K562 (cell line): Measurements from ENCODE around the gene DNAJC8. TPM values are rescaled to one million over a fixed set of nuclear protein-coding genes. Genes with fewer than 3 reads are reported as not detected.

Source experiments
- BRF2 ChIP-seq: IDR thresholded peaks from 3 replicates; pipeline ENCODE4 v1.6.1; 2011; ENCODE audit warnings: borderline replicate concordance, mild to moderate bottlenecking; ENCODE audit not compliant: insufficient read length, insufficient read depth
- DIDO1 ChIP-seq: fragments of 450-650 bp; IDR thresholded peaks from 2 replicates; pipeline ENCODE4 v1.6.1; 2016; ENCODE audit warnings: low read depth, missing biosample characterization, missing genetic modification characterization
- DLX4 ChIP-seq: fragments of 250-450 bp; sonication (Bioruptor Pico); IDR thresholded peaks from 2 replicates; pipeline ENCODE4 v1.6.1; 2021; ENCODE audit warnings: mild to moderate bottlenecking
- IFI16 ChIP-seq: fragments of 250-450 bp; sonication (Bioruptor Pico); IDR thresholded peaks from 2 replicates; pipeline ENCODE4 v2.1.2; 2022; ENCODE audit warnings: mild to moderate bottlenecking, inconsistent platforms
- IRF2 ChIP-seq: sonication (generic); formaldehyde crosslinking; IDR thresholded peaks from 2 replicates; pipeline ENCODE4 v1.8.1; 2022; ENCODE audit warnings: mild to moderate bottlenecking, missing genetic modification reagents
- JUN ChIP-seq, 2 experiments: sonication (generic) in 1 of 2; formaldehyde crosslinking in 1 of 2; IDR thresholded peaks; 2 replicates each; pipeline versions ENCODE4 v1.6.1 to v1.8.0; 2012 to 2022; ENCODE audit warnings: borderline replicate concordance in 2 of 2, mild to moderate bottlenecking in 2 of 2, improper control_type of control experiment in 1 of 2, low read depth in 1 of 2, low read length in 1 of 2, missing genetic modification reagents in 1 of 2
- KLF6 ChIP-seq: fragments of 250-450 bp; sonication (Bioruptor Pico); IDR thresholded peaks from 2 replicates; pipeline ENCODE4 v1.4.0; 2020; ENCODE audit warnings: mild to moderate bottlenecking, moderate library complexity, borderline replicate concordance
- MXD1 ChIP-seq: fragments of 250-450 bp; sonication (Bioruptor Pico); IDR thresholded peaks from 2 replicates; pipeline ENCODE4 v1.8.0; 2021; ENCODE audit warnings: borderline replicate concordance, mild to moderate bottlenecking, moderate library complexity; ENCODE audit not compliant: poor library complexity, severe bottlenecking
- MYNN ChIP-seq, 2 experiments: sonication (generic); formaldehyde crosslinking in 1 of 2; IDR thresholded peaks; 2 replicates each; pipeline versions ENCODE4 v1.5.0 to v1.6.1; 2016 to 2020; ENCODE audit warnings: antibody characterized with exemption in 1 of 2, missing genetic modification reagents in 1 of 2
- NFXL1 ChIP-seq: fragments of 450-650 bp; formaldehyde crosslinking; IDR thresholded peaks from 2 replicates; pipeline ENCODE4 v1.4.0; 2021; ENCODE audit warnings: mild to moderate bottlenecking
- NR3C1 ChIP-seq: sonication (generic); formaldehyde crosslinking; IDR thresholded peaks from 2 replicates; pipeline ENCODE4 v1.8.1; 2022; ENCODE audit warnings: missing genetic modification reagents
- SMARCA4 ChIP-seq: fragments of 450-650 bp; IDR thresholded peaks from 2 replicates; pipeline ENCODE4 v1.6.1; 2016
- SRSF3 ChIP-seq: fragments of 200-400 bp; formaldehyde crosslinking; IDR thresholded peaks from 2 replicates; pipeline ENCODE4 v1.6.1; 2016; ENCODE audit warnings: mild to moderate bottlenecking, low read length, moderate library complexity; ENCODE audit not compliant: insufficient read depth
- SRSF7 ChIP-seq: fragments of 200-400 bp; formaldehyde crosslinking; optimal IDR thresholded peaks from 2 replicates; pipeline ENCODE3; 2017; ENCODE audit warnings: mild to moderate bottlenecking, low read depth, low read length
- ZEB2 ChIP-seq: fragments of 450-650 bp; IDR thresholded peaks from 2 replicates; pipeline ENCODE4 v1.6.1; 2016
- ZNF24 ChIP-seq: fragments of 450-650 bp; IDR thresholded peaks from 2 replicates; pipeline ENCODE4 v1.6.1; 2016
- polyA plus RNA-seq, 8 experiments: library from polyadenylated mRNA; depleted of rRNA in 4 of 8; stranded (reverse) in 5 of 8; unstranded in 3 of 8; fragments of >200 nt; fragmentation: Nextera tagmentation in 2 of 8; fragmentation: Illumina TruSeq in 1 of 8; extraction: Ambion mirVana in 2 of 8; extraction: Trizol in 1 of 8; gene quantifications; 2 replicates each; pipeline versions ENCODE4 v1.2.1 to v1.2.3, GENCODE V29; 2011 to 2014; ENCODE audit warnings: inconsistent platforms in 1 of 8, missing spikeins in 1 of 8
- total RNA-seq, 7 experiments: library from RNA; depleted of rRNA in 6 of 7; stranded (reverse); fragments of >200 nt in 6 of 7; fragmentation: Illumina TruSeq in 2 of 7; extraction: Trizol in 2 of 7; gene quantifications; 2 replicates each; pipeline versions ENCODE4 v1.2.1 to v1.2.3, GENCODE V29; 2011 to 2021; ENCODE audit warnings: low replicate concordance in 1 of 7
- TF ChIP-seq, protein P1 (sequence below): sonication (generic); formaldehyde crosslinking; IDR thresholded peaks from 2 replicates; pipeline ENCODE4 v1.8.0; 2022; ENCODE audit warnings: missing genetic modification reagents, mild to moderate bottlenecking, borderline replicate concordance
- TF ChIP-seq, protein P2 (sequence below): sonication (generic); formaldehyde crosslinking; IDR thresholded peaks from 2 replicates; pipeline ENCODE4 v1.8.1; 2023; ENCODE audit warnings: mild to moderate bottlenecking, missing genetic modification reagents
- TF ChIP-seq, protein P3 (sequence below): fragments of 450-650 bp; IDR thresholded peaks from 2 replicates; pipeline ENCODE4 v1.6.1; 2016; ENCODE audit warnings: mild to moderate bottlenecking

DNAJC8 gene
- total and polyA plus RNA-seq, 9 of the 15 experiments (the other 6 are each of a cell fraction or from before 2014, with no cell fraction given), result 143 to 508 (median 209) TPM

- TF ChIP-seq NFXL1 (CRISPR knock-in tag) (no peak), DLX4 (CRISPR knock-in tag) (no peak), IFI16 (0 out of 2 replicates have a peak, but pooled peaks have one; percentile 5), MXD1 (CRISPR knock-in tag) (no peak), IRF2 (no peak), DIDO1 (tag) (peak; percentile 40; the same call in 1 of the 2 replicates), SMARCA4 (no peak), JUN (IDR thresholded peaks at IDR 0.05; ENCODE audit: borderline replicate concordance, low read depth, low read length) (peak; percentile 61; the same call in 1 of the 2 replicates), JUN (CRISPR knock-in tag; IDR thresholded peaks at IDR 0.05; ENCODE audit: borderline replicate concordance) (no peak), SRSF7 (no peak), SRSF3 (no peak), MYNN (IDR thresholded peaks at IDR 0.05) (no peak), MYNN (CRISPR knock-in tag; IDR thresholded peaks at IDR 0.05) (no peak), NR3C1 (CRISPR knock-in tag) (no peak), KLF6 (CRISPR knock-in tag) (peak; percentile 76; the same call in 1 of the 2 replicates), ZEB2 (peak; percentile 74; the same call in 1 of the 2 replicates), BRF2 (no peak), ZNF24 (no peak)
- TF ChIP-seq, protein P1, sequence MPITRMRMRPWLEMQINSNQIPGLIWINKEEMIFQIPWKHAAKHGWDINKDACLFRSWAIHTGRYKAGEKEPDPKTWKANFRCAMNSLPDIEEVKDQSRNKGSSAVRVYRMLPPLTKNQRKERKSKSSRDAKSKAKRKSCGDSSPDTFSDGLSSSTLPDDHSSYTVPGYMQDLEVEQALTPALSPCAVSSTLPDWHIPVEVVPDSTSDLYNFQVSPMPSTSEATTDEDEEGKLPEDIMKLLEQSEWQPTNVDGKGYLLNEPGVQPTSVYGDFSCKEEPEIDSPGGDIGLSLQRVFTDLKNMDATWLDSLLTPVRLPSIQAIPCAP (CRISPR knock-in tag), result no peak
- TF ChIP-seq, protein P2, sequence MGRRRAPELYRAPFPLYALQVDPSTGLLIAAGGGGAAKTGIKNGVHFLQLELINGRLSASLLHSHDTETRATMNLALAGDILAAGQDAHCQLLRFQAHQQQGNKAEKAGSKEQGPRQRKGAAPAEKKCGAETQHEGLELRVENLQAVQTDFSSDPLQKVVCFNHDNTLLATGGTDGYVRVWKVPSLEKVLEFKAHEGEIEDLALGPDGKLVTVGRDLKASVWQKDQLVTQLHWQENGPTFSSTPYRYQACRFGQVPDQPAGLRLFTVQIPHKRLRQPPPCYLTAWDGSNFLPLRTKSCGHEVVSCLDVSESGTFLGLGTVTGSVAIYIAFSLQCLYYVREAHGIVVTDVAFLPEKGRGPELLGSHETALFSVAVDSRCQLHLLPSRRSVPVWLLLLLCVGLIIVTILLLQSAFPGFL, result no peak
- TF ChIP-seq, protein P3, sequence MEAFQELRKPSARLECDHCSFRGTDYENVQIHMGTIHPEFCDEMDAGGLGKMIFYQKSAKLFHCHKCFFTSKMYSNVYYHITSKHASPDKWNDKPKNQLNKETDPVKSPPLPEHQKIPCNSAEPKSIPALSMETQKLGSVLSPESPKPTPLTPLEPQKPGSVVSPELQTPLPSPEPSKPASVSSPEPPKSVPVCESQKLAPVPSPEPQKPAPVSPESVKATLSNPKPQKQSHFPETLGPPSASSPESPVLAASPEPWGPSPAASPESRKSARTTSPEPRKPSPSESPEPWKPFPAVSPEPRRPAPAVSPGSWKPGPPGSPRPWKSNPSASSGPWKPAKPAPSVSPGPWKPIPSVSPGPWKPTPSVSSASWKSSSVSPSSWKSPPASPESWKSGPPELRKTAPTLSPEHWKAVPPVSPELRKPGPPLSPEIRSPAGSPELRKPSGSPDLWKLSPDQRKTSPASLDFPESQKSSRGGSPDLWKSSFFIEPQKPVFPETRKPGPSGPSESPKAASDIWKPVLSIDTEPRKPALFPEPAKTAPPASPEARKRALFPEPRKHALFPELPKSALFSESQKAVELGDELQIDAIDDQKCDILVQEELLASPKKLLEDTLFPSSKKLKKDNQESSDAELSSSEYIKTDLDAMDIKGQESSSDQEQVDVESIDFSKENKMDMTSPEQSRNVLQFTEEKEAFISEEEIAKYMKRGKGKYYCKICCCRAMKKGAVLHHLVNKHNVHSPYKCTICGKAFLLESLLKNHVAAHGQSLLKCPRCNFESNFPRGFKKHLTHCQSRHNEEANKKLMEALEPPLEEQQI, result no peak
Measured at GRCh38 chr1:28249013-28249865, 16.4 kb upstream of the DNAJC8 start (continued).
